GM18526 (cell line): ENCODE results near the gene SCN1B.

Experiments
- POLR2A ChIP-seq: IDR thresholded peaks from 3 replicates; pipeline ENCODE4 v1.6.1; 2011; ENCODE audit not compliant: insufficient read length; ENCODE audit errors: extremely low read depth

Gene SCN1B

DNA sequence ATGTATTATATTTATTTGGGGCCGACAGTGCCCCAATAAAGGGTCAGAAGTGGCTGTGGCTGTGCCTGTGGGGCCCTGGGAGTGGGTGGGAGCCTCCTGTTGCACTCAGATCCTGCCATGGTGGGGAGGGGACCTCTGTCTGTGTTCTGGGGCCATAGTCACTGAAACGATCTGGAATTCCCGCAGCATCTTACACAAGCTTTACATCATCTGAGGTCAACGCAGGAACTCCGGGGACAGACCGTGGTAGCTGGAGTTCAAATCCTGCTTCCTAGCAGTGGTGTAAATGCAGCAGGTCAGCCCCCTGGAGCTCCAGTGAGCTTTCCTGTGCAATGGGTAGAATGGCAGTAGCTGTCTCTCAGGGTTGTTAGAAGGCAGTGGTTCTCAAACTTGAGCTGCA is 3.9 kb upstream of the SCN1B start:
- TF ChIP-seq POLR2A = no peak

- TF ChIP-seq POLR2A = no peak
These were observed 3.3 kb upstream of the SCN1B start for GRCh38 chr19:35027009-35027408.

DNA sequence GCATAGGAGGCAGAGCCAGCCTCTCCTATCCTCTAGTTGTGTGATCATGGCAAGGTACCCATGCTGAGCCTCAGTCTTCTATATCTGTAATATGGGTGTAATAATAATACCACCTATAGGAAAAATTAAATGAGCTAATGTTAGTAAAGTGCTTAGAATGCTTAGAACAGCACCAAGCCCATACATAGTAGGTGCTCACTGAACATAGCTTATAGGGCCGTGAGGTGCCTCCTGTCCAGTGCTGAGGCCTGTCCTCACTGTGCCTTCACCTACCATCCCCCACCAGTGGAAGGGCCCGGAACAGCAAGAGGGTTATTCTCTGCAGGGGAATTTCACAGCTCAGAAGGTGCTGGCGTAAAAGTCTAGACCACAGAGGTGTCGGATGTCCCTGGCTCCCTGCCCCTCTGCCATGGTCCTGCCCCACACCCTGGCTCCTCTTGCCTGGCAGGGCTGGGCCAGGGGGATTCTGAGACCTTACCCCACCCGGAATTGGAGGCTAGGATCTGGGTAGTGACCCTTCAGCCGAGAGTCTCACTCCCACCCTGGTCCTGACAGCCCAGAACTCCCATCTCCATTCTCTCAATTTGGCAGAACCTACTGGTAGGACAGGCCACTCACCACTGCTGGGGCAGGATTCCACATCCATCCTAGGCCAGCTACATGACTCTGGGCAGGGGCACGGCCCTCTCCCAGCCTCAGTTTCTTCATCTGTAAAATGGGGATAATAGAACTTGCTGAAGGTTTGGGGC is 2.2 kb upstream of the SCN1B start:
- TF ChIP-seq POLR2A = no peak

DNA sequence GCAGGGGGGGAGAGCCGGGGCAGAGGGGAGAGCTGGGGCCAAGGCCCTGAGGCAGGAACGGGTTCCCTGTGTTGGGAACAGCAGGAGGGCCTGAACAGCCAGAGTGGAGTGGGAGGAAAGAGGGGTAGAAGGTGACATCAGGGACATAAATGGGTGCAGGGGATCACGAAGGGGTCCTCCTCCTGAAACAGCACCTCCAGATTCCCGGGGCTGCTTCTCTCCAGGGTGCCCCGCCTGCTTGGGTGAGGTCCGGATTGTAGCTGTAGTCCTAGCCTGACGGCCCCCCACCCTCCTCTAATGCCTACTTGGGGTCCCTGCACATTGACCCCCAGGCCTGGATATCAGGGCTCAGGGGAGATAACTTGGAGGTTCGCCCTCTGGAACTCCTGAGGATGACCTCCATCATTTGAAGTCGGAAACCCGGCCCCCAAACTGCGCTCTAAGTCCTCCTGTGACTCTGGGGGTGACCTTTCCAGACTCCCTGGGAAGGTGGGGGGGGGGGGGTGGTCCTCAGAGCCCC is 473 bp upstream of the SCN1B start:
- peak; percentile 19 for TF ChIP-seq POLR2A

GRCh38 chr19:35031072-35031881 is 1.0 kb downstream of the SCN1B start:
- no peak for TF ChIP-seq POLR2A

DNA sequence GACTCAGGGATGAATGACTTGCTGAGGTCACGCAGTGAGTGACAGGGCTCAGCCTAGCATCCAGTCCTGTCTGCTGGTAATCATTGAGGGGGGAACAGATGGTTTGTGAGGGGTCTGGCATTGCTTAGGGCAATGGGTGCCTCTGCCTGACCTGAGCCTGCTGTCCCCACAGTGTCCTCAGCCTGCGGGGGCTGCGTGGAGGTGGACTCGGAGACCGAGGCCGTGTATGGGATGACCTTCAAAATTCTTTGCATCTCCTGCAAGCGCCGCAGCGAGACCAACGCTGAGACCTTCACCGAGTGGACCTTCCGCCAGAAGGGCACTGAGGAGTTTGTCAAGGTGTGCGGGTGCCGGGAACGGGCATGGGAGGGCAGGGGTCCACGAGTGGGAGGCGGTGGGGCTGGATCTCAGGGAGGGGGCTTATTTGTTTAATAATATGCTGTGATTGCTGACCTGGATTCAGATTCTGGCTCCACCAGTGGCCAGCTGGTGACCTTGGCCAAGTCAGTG is 2.1 kb downstream of the SCN1B start:
- TF ChIP-seq POLR2A = no peak

GRCh38 chr19:35033067-35034004 is 3.1 kb downstream of the SCN1B start:
- TF ChIP-seq POLR2A = no peak

DNA sequence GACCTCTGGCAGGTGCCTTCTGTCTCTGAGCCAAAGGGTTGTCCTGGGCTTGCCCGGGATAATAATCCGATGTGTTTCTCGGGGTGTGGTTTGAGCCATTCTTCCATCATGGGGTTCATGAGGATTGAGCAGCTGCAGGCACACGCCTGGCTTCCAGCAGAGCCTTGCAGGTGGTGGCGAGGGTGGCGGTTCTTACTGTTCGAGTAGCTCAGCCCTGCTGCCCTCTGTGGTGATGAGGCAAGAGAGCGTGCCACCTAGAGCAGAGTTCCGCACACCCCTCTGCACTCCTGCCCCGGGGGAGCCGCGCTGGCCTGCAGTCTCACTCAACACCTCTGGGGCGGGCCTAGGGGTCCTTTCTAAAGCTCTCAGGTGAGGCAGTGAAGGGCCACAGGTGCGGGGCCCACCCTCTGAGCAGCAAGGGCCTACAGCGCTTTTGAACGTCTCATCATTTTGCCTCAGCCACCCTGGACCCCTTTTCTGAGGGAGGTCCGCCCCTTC is 3.8 kb downstream of the SCN1B start:
- TF ChIP-seq POLR2A = no peak

- no peak for TF ChIP-seq POLR2A
These were observed 4.5 kb downstream of the SCN1B start for GRCh38 chr19:35034588-35035382.

DNA sequence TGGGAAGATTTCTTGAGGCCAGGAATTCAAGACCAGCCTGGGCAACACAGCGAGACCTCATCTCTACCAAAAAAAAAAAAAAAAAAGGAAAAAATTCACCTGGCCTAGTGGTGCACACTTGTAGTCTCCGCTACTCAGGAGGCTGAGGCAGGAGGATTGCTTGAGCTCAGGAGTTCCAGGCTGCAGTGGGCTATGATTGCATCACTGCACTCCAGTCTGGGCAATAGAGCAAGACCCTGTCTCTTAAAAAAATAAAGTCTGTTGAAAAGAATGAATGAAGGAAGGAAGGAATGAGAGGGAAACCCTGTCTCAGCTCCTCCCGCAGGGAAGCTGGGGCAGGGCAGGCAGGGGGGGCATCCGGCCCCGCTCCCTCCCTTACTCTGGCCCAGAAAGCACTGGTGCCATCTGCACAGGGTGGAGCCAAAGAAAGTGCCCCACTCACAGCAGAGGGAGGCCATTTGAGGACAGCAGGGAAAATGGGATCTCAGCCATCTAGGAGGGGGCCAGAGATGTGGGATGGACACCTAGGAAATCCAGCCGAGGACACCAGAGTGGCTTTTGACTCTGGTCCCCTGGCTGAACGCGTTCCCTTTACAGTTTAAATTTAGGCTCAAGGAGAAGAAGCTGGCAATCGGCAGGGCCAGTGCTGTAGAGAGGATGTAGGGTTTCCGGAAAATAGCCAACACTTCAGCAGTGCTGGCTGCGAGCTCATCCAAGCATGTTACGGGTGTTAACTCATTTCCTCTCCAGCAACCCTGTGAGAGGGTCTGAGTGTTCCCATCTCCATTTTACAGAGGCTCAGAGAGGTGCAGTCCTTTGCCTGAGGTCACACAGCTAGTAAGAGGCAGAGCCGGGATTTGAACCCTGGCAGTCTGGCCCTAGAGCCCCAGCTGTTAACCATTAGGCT is 7.7 kb downstream of the SCN1B start:
- TF ChIP-seq POLR2A = no peak

GRCh38 chr19:35038623-35039512 is 8.6 kb downstream of the SCN1B start:
- no peak for TF ChIP-seq POLR2A
